NAMALWA (cell line): Measurements from ENCODE around the gene PLEKHA5.
A peak's percentile ranks its signal among the peaks of the same experiment; 100 is the strongest.
"Not testable (repeated sequence)": the region's sequence is repeated elsewhere in the genome, so short reads cannot be mapped to it uniquely, and the experiment has no call there.

Experiments used
- DNase-seq: peaks from one replicate; pipeline ENCODE4 v3.0.0-alpha.2; 2015; ENCODE audit warnings: low spot score

PLEKHA5 gene

DNA sequence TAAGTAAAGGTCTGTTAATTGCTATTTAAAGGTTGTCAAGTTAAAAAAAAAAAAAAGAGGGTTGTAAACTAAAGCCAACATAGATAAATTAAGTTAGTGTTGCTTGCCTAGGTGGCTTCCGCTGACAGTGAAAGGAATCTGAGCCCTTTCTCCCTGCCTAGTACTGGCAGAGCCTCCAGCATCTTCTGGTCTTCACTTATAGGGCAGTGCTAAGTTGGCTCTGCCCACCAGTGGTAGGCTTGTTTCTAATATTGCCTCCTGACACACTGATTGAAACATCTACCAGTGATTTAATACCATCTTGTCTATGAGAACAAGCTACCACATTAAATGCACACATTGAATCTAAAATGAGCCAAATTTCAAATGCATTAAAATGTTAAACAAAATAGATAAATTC, 39.7 kb downstream of the PLEKHA5 start:
- DNase-seq, result no peak

GRCh38 chr12:19170286-19170685, 40.8 kb downstream of the PLEKHA5 start:
- not testable (repeated sequence) for DNase-seq

GRCh38 chr12:19171731-19172130, 42.2 kb downstream of the PLEKHA5 start:
- DNase-seq, result no peak

- no peak for DNase-seq
Observed at GRCh38 chr12:19177754-19178153, 48.2 kb downstream of the PLEKHA5 start.

- DNase-seq, result no peak
Observed at GRCh38 chr12:19179986-19180385, 50.5 kb downstream of the PLEKHA5 start.

- DNase-seq, result peak; percentile 23
Observed at GRCh38 chr12:19181666-19182426, 52.3 kb downstream of the PLEKHA5 start.

DNA sequence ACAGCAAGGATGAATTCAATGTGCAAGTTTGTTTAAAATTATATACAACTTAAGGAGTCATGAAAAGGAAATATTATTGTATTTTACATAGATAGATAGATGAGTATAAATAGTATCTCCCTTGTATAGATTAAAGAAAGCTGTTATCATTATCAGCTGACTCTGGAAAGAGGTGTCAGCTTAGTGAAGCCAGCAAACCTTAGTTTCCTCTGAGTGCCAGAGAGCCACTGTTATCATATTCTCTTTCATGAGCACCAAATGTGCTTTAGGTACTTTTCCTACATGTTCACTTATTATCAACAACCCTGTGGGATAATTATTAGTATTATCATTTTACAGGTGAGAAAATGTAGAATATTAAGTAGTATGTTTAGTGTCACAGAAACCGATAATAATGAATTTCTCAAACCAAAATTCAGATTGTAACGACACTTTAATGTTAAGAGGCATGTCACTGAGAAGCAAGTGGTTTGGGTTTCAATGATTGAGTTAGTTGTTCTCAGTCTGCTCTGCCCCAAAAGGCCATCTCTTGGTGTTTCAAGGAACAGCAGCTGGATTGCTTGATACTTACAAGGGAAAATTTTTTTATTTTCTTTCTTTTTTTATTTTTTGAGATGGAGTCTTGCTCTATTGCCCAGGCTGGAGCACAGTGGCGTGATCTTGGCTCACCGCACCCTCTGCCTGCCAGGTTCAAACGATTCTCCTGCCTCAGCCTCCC, 53.7 kb downstream of the PLEKHA5 start:
- DNase-seq, result peak; percentile 26

DNA sequence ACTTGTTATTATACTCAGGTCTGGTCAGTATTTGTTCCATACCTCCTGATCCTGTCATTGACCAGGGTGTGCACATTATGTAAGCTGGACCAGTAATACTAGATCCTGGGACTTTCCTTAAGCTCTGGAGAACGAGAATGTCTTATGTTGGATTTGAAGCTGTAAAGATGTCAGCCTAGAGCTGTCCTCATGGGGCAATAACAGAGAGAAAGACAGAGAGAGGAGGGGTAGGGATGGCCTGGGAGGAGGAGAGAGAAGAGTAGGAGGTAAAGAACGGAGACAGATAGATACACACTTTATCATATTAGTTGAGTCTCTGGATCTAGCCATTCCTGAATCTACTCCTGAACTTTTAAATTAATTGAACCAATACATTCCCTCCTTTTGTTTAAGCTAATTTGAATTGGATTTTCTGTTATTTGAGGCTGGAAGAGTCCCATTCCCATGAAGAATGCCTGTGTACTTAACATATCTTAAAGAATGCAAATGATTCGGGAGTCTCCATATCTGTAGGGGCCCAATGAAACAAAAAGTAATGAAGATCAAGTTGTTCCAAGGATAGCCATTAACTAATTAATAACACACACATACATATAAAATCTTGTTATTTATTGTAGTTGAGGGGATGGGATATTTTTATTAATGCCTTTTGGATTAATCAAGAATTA, 55.9 kb downstream of the PLEKHA5 start:
- DNase-seq, result no peak

GRCh38 chr12:19186722-19187661, 57.5 kb downstream of the PLEKHA5 start:
- DNase-seq, result peak; percentile 74

DNA sequence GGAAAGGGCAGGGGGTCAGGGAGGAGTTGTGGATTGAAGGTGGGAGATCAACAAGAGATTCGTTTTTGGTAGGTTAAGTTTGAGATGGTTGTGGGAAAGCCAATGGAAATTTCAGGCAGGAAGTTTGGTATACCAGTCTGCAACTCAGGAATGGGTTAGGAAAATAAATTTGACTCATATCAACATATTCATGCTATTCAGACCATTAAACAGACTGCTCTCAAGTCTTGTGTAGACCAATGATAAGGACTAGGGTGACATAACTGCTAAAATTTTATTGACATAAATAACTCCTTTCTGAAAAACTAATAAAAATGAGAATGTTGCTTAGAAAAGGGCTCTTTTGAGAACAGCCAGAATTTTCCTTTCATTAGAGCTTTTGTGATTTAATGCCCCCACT, 60.0 kb downstream of the PLEKHA5 start:
- DNase-seq, result no peak

- peak; percentile 37 for DNase-seq
Observed at GRCh38 chr12:19190292-19191031, 60.9 kb downstream of the PLEKHA5 start.

- DNase-seq, result no peak
Observed at GRCh38 chr12:19191089-19191488, 61.6 kb downstream of the PLEKHA5 start.

DNA sequence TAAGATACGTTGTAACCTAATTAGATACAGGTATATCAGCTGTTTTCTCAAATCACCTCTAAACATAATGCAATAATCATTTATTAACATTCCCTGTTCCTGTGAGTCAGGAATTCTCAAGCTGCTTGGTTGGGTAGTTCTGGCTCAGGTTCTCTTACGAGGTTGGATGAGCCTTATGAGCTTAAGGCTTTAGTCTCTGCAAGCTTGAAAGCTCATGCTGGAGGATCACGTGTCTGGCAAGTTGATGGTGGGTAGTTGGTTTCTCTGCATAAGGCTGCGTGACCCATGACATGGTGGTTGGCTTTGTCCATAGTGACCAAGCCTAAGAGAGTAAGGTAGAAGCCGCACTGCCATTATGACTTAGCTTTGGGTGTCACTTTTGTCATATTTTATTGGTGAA, 62.0 kb downstream of the PLEKHA5 start:
- DNase-seq, result no peak

- no peak for DNase-seq
Observed at GRCh38 chr12:19192710-19193109, 63.2 kb downstream of the PLEKHA5 start.

- no peak for DNase-seq
Observed at GRCh38 chr12:19194963-19195362, 65.4 kb downstream of the PLEKHA5 start.

- no peak for DNase-seq
Observed at GRCh38 chr12:19196959-19197630, 67.6 kb downstream of the PLEKHA5 start.

- no peak for DNase-seq
Observed at GRCh38 chr12:19198272-19198671, 68.7 kb downstream of the PLEKHA5 start.

DNA sequence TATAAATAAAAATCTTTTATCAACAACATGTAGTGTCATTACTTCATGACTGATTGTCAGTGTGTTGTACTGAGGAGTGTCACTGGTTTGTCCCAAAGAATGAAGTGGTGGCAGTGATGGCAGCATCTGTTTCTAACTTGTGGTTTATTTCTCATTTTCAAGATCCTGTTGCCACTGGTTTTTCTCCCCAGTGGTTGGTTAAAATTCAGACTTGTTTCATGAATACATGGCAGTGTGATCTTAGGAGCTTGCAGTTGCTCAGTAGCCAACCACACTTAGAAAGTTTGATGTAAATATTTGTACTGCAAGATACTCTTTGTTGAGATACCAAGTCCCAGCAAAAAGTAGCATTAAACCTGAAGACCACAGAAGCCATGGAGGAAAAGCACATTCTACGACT, 69.8 kb downstream of the PLEKHA5 start:
- DNase-seq, result no peak

DNA sequence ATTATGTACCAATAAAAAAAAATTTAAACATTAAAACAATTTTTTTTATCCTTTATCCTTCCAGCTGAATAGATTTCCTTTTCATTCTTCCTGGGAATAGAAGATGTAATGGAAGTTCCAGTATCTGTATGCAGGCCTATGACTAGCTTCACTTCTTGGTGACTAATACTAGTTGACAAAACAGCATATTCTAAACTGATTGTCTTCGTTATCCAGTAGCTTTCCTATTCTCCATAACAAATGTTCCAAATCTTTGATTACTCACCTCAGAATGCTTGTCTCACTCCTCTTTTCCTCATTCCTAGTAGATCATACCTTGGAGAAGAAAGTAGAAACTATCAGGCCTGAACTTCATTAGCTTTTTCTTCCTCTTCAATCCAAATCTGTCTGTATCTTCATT, 70.7 kb downstream of the PLEKHA5 start:
- no peak for DNase-seq

DNA sequence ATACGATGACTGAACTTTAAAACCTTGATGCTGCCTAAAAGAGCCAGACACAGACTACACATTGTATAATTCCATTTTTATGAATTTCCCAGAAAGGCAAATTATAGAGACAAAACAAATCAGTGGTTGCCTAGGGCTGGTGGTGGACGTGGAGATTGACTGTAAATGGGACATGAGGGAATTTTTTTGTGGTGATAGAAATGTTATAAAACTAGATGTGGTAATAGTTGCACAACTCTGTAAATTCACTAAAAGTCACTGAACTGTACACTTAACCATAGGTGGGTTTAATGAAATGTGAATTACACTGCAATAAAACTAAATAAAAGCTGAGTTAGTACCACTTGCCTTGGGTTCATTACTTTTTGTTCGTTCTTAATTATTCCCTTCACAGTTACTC, 72.1 kb downstream of the PLEKHA5 start:
- no peak for DNase-seq

DNA sequence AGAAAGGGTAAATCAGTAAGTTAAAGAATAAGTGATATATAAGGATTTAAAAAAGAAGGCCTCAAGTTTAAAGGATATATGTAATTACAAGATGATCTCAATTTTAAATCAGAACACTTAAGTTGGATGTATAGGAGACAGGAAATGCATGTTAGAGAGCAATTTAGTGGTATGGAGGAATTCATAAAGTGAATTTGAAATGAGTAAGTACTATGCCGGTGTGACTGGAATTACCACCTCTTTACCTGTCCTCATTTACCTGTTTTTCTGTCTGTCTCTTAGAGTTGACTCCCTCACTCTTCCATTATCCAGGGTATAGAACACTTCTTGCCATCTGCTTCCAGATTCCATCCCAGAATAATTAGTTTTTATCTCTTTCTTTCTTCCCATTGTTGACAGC, 73.5 kb downstream of the PLEKHA5 start:
- DNase-seq, result no peak
